ENCODE results near the gene DNAH12. TPM values are rescaled to one million over a fixed set of nuclear protein-coding genes. Genes with fewer than 3 reads are reported as not detected.
"Not testable (repeated sequence)": the region's sequence is repeated elsewhere in the genome, so short reads cannot be mapped to it uniquely, and the experiment has no call there.

The DNAH12 gene
- total and polyA plus RNA-seq, 2 donors from 2014 or later: 0.38 TPM; not detected in 1

GRCh38 chr3:57309769-57310360 lies 234.3 kb downstream of the DNAH12 start:
- Histone ChIP-seq H3K9me3 (ENCODE audit: control insufficient read depth in 2 of 3, insufficient read depth in 1 of 3, low read length in 3 of 3) (no peaks in the 10 kb centered on the region), H3K4me1 (ENCODE audit: control insufficient read depth in 2 of 3, insufficient read depth in 2 of 3, low read depth in 1 of 3, low read length in 3 of 3) (no peaks in the 10 kb centered on the region), H3K27ac (ENCODE audit: low read depth in 2 of 2, low read length in 2 of 2) (no peak overlapping the region), H3K27me3 (ENCODE audit: control insufficient read depth, insufficient read depth, low read length) (no peaks in the 10 kb centered on the region), H3K9ac (ENCODE audit: low read length in 3 of 3) (no peak overlapping the region), H3K4me3 (ENCODE audit: low read length in 3 of 3) (no peak overlapping the region), H3K36me3 (ENCODE audit: control insufficient read depth in 2 of 3, insufficient read depth in 3 of 3, low read length in 3 of 3) (no peaks in the 10 kb centered on the region)
- intact Hi-C loops (cut with DNase I): no loop called here
- no peak for TF ChIP-seq CTCF (IDR thresholded peaks at IDR 0.05; ENCODE audit: borderline replicate concordance, extremely low read depth, insufficient read depth)
- DNase-seq: no peak
- FAIRE-seq: no peak

GRCh38 chr3:57303520-57303919 lies 240.6 kb downstream of the DNAH12 start:
- intact Hi-C loops (cut with DNase I); H3K4me1 ChIP-seq (ENCODE audit: control insufficient read depth in 2 of 3, insufficient read depth in 2 of 3, low read depth in 1 of 3, low read length in 3 of 3); H3K4me3 ChIP-seq (ENCODE audit: low read length in 3 of 3); H3K36me3 ChIP-seq (ENCODE audit: control insufficient read depth in 2 of 3, insufficient read depth in 3 of 3, low read length in 3 of 3); FAIRE-seq; H3K9me3 ChIP-seq (ENCODE audit: control insufficient read depth in 2 of 3, insufficient read depth in 1 of 3, low read length in 3 of 3); H3K27ac ChIP-seq (ENCODE audit: low read depth in 2 of 2, low read length in 2 of 2); H3K9ac ChIP-seq (ENCODE audit: low read length in 3 of 3); DNase-seq; H3K27me3 ChIP-seq (ENCODE audit: control insufficient read depth, insufficient read depth, low read length): not testable (repeated sequence)

GRCh38 chr3:57298041-57298440 lies 246.1 kb downstream of the DNAH12 start:
- H3K27me3 ChIP-seq (ENCODE audit: control insufficient read depth, insufficient read depth, low read length): no peaks in the 10 kb centered on the region
- no peak for FAIRE-seq

More at GRCh38 chr3:57298041-57298440, 246.1 kb downstream of the DNAH12 start:
- Histone ChIP-seq H3K9me3 (ENCODE audit: control insufficient read depth in 2 of 3, insufficient read depth in 1 of 3, low read length in 3 of 3) (no peaks in the 10 kb centered on the region), H3K4me1 (ENCODE audit: control insufficient read depth in 2 of 3, insufficient read depth in 2 of 3, low read depth in 1 of 3, low read length in 3 of 3) (no peaks in the 10 kb centered on the region), H3K9ac (ENCODE audit: low read length in 3 of 3) (no peak overlapping the region), H3K4me3 (ENCODE audit: low read length in 3 of 3) (no peak overlapping the region), H3K27ac (ENCODE audit: low read depth in 2 of 2, low read length in 2 of 2) (no peak overlapping the region), H3K36me3 (ENCODE audit: control insufficient read depth in 2 of 3, insufficient read depth in 3 of 3, low read length in 3 of 3) (no peaks in the 10 kb centered on the region)
- intact Hi-C loops (cut with DNase I): no loop called here
- DNase-seq: no peak
- no peak for TF ChIP-seq CTCF (IDR thresholded peaks at IDR 0.05; ENCODE audit: borderline replicate concordance, extremely low read depth, insufficient read depth)

Measured in kidney (tissue), 14 donors.